ENCODE results near the gene DPY19L3.

DNA sequence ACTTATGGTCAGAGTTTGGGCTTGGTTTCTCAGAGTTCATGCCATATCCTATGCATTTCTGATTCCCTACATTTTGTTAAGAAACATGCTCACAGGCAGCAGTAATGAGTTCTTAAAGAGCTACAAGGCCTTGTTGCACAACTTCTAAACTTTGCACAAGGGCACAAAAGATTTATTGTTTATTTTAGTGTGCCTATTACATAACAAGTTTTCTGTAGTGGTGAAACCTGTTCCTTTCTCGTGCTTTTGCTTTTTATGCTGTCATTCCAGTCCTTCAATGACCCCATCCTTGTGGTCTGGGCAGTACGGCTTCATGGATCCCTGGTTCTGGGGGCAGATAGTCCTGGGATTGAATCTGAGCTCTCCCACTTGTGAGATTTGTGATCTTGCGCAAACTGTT, 42.4 kb upstream of the DPY19L3 start:
- TF ChIP-seq, protein P1, sequence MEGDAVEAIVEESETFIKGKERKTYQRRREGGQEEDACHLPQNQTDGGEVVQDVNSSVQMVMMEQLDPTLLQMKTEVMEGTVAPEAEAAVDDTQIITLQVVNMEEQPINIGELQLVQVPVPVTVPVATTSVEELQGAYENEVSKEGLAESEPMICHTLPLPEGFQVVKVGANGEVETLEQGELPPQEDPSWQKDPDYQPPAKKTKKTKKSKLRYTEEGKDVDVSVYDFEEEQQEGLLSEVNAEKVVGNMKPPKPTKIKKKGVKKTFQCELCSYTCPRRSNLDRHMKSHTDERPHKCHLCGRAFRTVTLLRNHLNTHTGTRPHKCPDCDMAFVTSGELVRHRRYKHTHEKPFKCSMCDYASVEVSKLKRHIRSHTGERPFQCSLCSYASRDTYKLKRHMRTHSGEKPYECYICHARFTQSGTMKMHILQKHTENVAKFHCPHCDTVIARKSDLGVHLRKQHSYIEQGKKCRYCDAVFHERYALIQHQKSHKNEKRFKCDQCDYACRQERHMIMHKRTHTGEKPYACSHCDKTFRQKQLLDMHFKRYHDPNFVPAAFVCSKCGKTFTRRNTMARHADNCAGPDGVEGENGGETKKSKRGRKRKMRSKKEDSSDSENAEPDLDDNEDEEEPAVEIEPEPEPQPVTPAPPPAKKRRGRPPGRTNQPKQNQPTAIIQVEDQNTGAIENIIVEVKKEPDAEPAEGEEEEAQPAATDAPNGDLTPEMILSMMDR (IDR thresholded peaks at IDR 0.05; ENCODE audit: poor library complexity) = no peak
- TF ChIP-seq EZH2phosphoT487 (IDR thresholded peaks at IDR 0.05; ENCODE audit: low read depth, severe bottlenecking, unreplicated experiment) (no peak), EZH2 (IDR thresholded peaks at IDR 0.05; ENCODE audit: borderline replicate concordance) (no peak)
